ENCODE data around the gene ANKRD13B.

ANKRD13B gene

GRCh38 chr17:29589524-29590410 is 3.2 kb upstream of the ANKRD13B start, which contains the start of gene GIT1 (continued):
- no peak for TF ChIP-seq ZNF239 (tag by site-specific recombination; IDR thresholded peaks at IDR 0.05)
- peak; percentile 68 for TF ChIP-seq BCL11B (tag by site-specific recombination; IDR thresholded peaks at IDR 0.05; ENCODE audit: low read depth)
- peak; percentile 98 for TF ChIP-seq ZNF692 (tag by site-specific recombination; IDR thresholded peaks at IDR 0.05)
- peak; percentile 50 for TF ChIP-seq ZBTB8A (tag by site-specific recombination; IDR thresholded peaks at IDR 0.05)
- no peak for TF ChIP-seq ELK4 (IDR thresholded peaks at IDR 0.05; ENCODE audit: borderline replicate concordance, low read depth, low read length)

GRCh38 chr17:29590411-29591145 is 2.4 kb upstream of the ANKRD13B start:
- ChIA-PET POLR2A (interaction anchor here (1.0 to 2.6 kb wide), 6 partner anchors 10 to 220 kb away, joined by 3 to 28 read pairs (median 6); partner anchors contain the start of genes ABHD15 and TP53I13), CTCF (interaction anchor here (0.5 to 5.1 kb wide), 12 partner anchors 10 to 445 kb away, joined by 3 to 74 read pairs (median 10); partner anchors contain the start of genes ABHD15, MYO18A and TP53I13)
- peak overlapping the region; percentile 82 for H3K27ac ChIP-seq (ENCODE audit: extremely low read depth, low read depth, low read length)
- H3K9me3 ChIP-seq (ENCODE audit: control insufficient read depth, insufficient read depth, low read depth, low read length) = no peaks in the 10 kb centered on the region
- peaks cover 0 to 6% of the 10 kb centered on the region in 2 experiments; a peak in 1 of 3 replicates for H3K36me3 ChIP-seq (ENCODE audit: control insufficient read depth in 2 of 2, insufficient read depth in 1 of 2, low read length in 2 of 2)
- peaks cover 30% of the 10 kb centered on the region for H3K4me1 ChIP-seq (ENCODE audit: control insufficient read depth, insufficient read depth, low read length)
- no peak overlapping the region for H3K4me3 ChIP-seq (ENCODE audit: low read depth, low read length)
- TF ChIP-seq ZBTB44 (tag by site-specific recombination; IDR thresholded peaks at IDR 0.05) (peak; percentile 24), EGR2 (tag by site-specific recombination; IDR thresholded peaks at IDR 0.05; ENCODE audit: low read depth) (peak; percentile 44; the same call in 1 of the 2 replicates), GLIS1 (tag by site-specific recombination; IDR thresholded peaks at IDR 0.05) (peak; percentile 20; the same call in 1 of the 2 replicates), TRIM28 (IDR thresholded peaks at IDR 0.05; ENCODE audit: borderline replicate concordance, low read length) (no peak), ZNF510 (tag by site-specific recombination; IDR thresholded peaks at IDR 0.05; ENCODE audit: insufficient replicate concordance) (no peak), PRDM10 (tag by site-specific recombination; IDR thresholded peaks at IDR 0.05) (peak; percentile 74), ZNF311 (tag by site-specific recombination; IDR thresholded peaks at IDR 0.05; ENCODE audit: borderline replicate concordance) (no peak), BCL11A (tag by site-specific recombination; IDR thresholded peaks at IDR 0.05; ENCODE audit: low read depth) (0 out of 2 replicates have a peak, but pooled peaks have one; percentile 24), ZNF335 (tag by site-specific recombination; conservative IDR thresholded peaks at IDR 0.05) (no peak), BCL11B (tag by site-specific recombination; IDR thresholded peaks at IDR 0.05; ENCODE audit: low read depth) (0 out of 2 replicates have a peak, but pooled peaks have one; percentile 16), TCF7L2 (IDR thresholded peaks at IDR 0.05; ENCODE audit: borderline replicate concordance, low read depth, low read length) (no peak), IKZF3 (tag by site-specific recombination; IDR thresholded peaks at IDR 0.05) (0 out of 2 replicates have a peak, but pooled peaks have one; percentile 28), ZNF76 (tag by site-specific recombination; IDR thresholded peaks at IDR 0.05; ENCODE audit: borderline replicate concordance, low read depth) (peak; percentile 12; the same call in 1 of the 2 replicates), ZNF548 (tag by site-specific recombination; IDR thresholded peaks at IDR 0.05) (no peak), FEZF1 (tag by site-specific recombination; IDR thresholded peaks at IDR 0.05) (peak; percentile 7; the same call in 1 of the 2 replicates), ZBTB7A (tag by site-specific recombination; IDR thresholded peaks at IDR 0.05; ENCODE audit: low read depth) (peak; percentile 65; the same call in 1 of the 2 replicates), ZNF423 (tag by site-specific recombination; IDR thresholded peaks at IDR 0.05) (0 out of 2 replicates have a peak, but pooled peaks have one; percentile 26), ZNF600 (tag by site-specific recombination; IDR thresholded peaks at IDR 0.05) (peak; percentile 34; the same call in 1 of the 2 replicates), ZNF521 (tag by site-specific recombination; IDR thresholded peaks at IDR 0.05) (no peak), ZNF426 (tag by site-specific recombination; IDR thresholded peaks at IDR 0.05) (no peak), ZNF837 (tag by site-specific recombination; IDR thresholded peaks at IDR 0.05) (no peak), ZBTB20 (tag by site-specific recombination; IDR thresholded peaks at IDR 0.05) (peak; percentile 77)
